Measurements from ENCODE around the gene GPC3. TPM values are rescaled to one million over a fixed set of nuclear protein-coding genes. Genes with fewer than 3 reads are reported as not detected.

GPC3 gene
- total and polyA plus RNA-seq, 2 donors (not counting 3 experiments of a cell fraction or from before 2014, with no cell fraction given), result not detected

- Histone ChIP-seq H3K4me1 (ENCODE audit: control insufficient read depth, extremely low read depth, insufficient read depth, low read length) (no peaks in the 10 kb centered on the region), H3K4me2 (ENCODE audit: insufficient read depth, low read length) (no peak overlapping the region), H4K20me1 (replicated peaks; ENCODE audit: control insufficient read depth, extremely low read depth, insufficient read depth, low read length) (no peaks in the 10 kb centered on the region), H3K27ac (ENCODE audit: insufficient read depth, low read depth, low read length) (no peak overlapping the region), H3K79me2 (ENCODE audit: control insufficient read depth, insufficient read depth, low read length) (no peaks in the 10 kb centered on the region), H2AFZ (ENCODE audit: low read depth, low read length) (no peak overlapping the region), H3K9ac (replicated peaks; ENCODE audit: extremely low read depth, insufficient read depth, low read length) (no peak overlapping the region), H3K4me3 (replicated peaks in 1 of 3; ENCODE audit: insufficient read depth in 1 of 3, low read depth in 1 of 3, low read length in 3 of 3) (no peak overlapping the region), H3K9me1 (replicated peaks; ENCODE audit: control insufficient read depth, extremely low read depth, insufficient read depth, low read length) (no peaks in the 10 kb centered on the region), H3K27me3 (ENCODE audit: control insufficient read depth in 2 of 2, insufficient read depth in 2 of 2, low read length in 2 of 2) (no peaks in the 10 kb centered on the region), H3K36me3 (ENCODE audit: control insufficient read depth in 2 of 2, extremely low read depth in 1 of 2, insufficient read depth in 2 of 2, low read length in 2 of 2) (no peaks in the 10 kb centered on the region), H3K9me3 (replicated peaks; ENCODE audit: control insufficient read depth, insufficient read depth, low read length) (no peaks in the 10 kb centered on the region)
- FAIRE-seq (no peak), DNase-seq (ENCODE audit: low read depth, low spot score) (no peak)
- no TSS peak for BruUV-seq (replicated peaks)
- intact Hi-C loops (cut with micrococcal nuclease), result no loop called here
- ChIA-PET CTCF (no interaction called here), POLR2A (no interaction called here)
- dilution Hi-C loops (cut with MboI; ENCODE audit: extremely low pct_ligation_motif_present, low sequenced_read_pairs), result no loop called here
- no peak for TF ChIP-seq GATA2 (IDR thresholded peaks at IDR 0.05; ENCODE audit: insufficient read depth, insufficient read length, low read depth, low read length)
- TF ChIP-seq MAX (IDR thresholded peaks at IDR 0.05; ENCODE audit: insufficient read depth, insufficient read length), result no peak
- no peak for TF ChIP-seq FOS (IDR thresholded peaks at IDR 0.05; ENCODE audit: borderline replicate concordance, insufficient read depth, low read length)
- no peak for TF ChIP-seq MYC (IDR thresholded peaks at IDR 0.05; ENCODE audit: low read depth, low read length)
- no peak for TF ChIP-seq JUN (IDR thresholded peaks at IDR 0.05; ENCODE audit: borderline replicate concordance, insufficient read depth, insufficient read length, low read depth)
- no peak for TF ChIP-seq POLR2AphosphoS5 (IDR thresholded peaks at IDR 0.05; ENCODE audit: insufficient read depth, low read depth, low read length)
- TF ChIP-seq POLR2A (IDR thresholded peaks at IDR 0.05; ENCODE audit: low read depth, low read length), result no peak
- TF ChIP-seq CTCF (IDR thresholded peaks at IDR 0.05; ENCODE audit: extremely low read depth in 1 of 2, insufficient read depth in 1 of 2, low read depth in 1 of 2, low read length in 2 of 2), result no peak
- TF ChIP-seq EZH2 (IDR thresholded peaks at IDR 0.05; ENCODE audit: borderline replicate concordance, low read depth, low read length, severe bottlenecking), result no peak
These were observed 28.6 kb downstream of the GPC3 start for GRCh38 chrX:133956570-133957340.
